GM21390 (cell line): ENCODE results near the gene TUBA1C.
"Not testable (repeated sequence)": the region's sequence is repeated elsewhere in the genome, so short reads cannot be mapped to it uniquely, and the experiment has no call there.

ENCODE experiments used
- ATAC-seq: cut with Tn5 transposase; IDR thresholded peaks from one replicate; pipeline ENCODE4 v1.9.1; 2021; ENCODE audit not compliant: unreplicated experiment

Gene TUBA1C

DNA sequence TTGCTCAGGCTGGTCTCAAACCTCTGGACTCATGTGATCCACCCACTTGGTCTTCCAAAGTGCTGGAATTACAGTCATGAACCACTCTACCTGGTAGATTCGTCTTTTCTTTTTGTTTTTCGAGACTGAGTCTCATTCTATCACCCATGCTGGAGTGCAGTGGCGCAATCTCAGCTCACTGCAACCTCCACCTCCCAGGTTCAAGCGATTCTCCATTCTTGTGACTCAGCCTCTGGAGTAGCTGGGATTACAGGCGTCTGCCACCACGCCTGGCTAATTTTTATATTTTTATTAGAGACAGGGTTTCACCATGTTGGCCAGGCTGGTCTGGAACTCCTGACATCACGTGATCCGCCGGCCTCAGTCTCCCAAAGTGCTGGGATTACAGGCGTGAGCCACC is 9.4 kb upstream of the TUBA1C start:
- not testable (repeated sequence) for ATAC-seq

DNA sequence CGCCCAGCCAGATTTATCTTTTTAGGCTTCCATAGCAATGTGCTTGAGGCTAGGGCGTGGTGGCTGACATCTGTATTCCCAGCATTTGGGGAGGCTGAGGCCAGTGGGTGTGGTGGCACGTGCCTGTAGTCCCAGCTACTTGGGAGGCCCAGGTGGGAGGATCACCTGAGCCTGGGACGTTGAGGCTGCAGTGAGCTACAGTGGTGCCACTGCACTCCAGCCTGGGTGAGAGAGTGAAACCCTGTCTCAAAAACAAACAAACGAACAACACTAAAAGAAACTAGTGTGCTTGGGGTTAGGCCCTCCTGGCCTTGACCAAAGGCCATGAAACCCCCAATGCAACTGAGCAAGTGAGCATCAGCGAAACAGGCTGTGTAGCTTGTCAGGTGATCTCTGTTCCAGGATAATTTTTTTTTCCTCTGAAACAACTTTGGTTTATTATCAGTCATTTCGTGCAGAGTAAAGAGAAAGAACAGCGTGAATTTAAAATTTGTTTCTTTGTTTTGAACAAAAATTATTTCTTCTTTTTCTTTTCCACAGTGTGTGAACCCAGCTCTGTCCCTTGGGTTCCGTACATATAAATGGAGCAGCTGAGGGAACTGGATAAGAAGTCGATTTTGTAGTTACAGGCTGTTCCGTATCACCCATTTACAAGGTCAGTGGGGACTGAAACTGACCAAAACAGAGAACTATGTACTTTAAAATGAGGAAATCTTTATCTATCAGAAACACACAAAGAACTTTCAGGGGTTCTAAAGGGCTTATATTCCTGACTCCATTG is 8.8 kb upstream of the TUBA1C start:
- ATAC-seq: no peak

DNA sequence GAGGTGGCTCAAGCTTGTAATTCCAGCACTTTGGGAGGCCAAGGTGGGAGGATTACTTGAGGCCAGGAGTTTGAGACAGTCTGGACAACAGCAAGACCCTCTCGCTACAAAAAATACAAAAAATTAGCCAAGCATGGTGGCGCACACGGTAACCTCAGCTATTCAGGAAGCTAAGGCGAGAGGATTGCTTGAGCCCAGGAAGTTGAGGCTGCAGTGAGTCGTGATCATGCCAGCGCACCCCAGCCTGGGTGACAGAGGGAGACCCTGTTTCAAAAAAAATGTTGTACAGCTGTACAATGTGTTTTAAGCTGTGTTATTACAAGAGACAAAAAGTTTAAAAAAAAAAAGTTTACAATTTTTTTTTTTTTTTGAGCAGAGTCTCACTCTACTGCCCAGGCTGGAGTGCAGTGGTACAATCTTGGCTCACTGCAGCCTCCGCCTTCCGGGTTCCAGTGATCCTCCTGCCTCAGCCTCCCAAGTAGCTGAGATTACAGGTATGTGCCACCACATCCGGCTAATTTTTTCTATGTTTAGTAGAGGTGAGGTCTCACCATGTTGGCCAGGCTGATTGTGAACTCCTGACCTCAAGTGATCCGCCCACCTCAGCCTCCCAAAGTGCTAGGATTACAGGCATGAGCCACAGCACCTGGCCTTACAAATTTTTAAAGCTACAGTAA is 7.2 kb upstream of the TUBA1C start:
- ATAC-seq: not testable (repeated sequence)

DNA sequence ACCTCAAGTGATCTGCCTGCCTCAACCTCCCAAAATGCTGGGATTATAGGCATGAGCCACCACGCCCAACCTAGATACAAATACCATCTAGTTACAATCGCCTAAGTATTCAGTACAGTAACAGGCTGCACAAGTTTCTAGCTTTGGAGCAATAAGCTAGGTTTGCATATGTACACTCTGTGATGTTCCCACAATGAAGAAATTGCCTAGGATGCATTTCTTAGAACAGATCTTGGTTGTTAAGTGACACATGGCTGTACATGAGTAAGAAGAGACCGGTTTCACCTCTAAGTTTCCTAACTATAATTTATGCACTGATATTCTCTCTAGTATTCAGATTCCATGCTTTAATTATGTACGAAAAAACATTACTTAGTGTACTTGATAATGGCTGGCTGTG is 5.4 kb upstream of the TUBA1C start:
- no peak for ATAC-seq

DNA sequence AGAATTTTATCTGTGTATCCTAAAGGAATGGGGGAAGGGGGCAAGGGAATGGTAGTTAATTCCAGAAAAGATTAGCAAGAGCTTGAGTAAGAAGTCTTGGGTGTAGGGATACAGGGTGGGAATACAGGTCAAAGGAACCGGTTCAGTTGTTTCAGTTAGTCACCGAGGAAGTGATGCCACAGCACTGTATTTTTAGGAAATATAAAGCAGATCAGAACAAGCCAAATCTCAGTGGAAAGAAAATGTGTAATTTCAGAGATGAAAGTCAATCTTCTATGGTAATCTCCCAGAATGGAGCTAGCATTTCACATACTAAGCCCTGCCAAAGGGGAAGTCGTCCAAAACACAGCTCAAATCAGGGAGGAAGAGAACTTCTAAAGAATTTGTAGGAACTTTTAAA is 4.7 kb upstream of the TUBA1C start:
- no peak for ATAC-seq

DNA sequence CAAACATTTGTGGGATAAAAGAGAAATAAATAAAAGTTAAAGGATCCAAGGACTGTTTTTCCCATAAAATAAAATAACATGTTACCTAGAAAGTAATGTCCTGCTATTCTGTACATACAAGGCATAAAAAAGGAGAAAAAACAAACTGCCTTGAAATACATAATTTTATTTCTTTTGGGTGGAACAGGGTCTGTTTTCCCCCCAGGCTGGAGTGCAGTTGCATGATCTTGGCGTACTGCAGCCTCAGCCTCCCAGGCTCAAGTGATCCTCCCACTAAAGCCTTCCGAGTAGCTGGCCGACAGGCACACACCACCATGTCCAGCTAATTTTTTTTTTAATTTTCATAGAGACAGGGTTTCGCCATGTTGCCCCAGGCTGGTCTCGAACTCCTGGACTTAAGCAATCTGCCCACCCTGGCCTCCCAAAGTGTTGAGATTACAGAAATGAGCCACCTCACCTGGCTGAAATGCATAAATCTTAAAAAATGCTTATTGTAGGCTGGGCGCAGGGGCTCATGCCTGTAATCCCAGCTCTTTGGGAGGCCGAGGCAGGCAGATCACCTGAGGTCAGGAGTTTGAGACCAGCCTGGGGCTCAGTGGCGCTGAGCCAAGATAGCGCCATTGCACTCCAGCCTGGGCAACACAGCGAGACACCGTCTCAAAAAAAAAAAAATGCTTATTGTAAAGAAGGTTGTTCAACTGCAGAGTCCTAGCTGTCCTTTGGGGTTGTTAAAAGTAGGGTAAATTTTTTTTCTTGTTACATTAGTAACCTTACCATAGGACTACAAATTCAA is 4.1 kb upstream of the TUBA1C start:
- ATAC-seq: no peak

DNA sequence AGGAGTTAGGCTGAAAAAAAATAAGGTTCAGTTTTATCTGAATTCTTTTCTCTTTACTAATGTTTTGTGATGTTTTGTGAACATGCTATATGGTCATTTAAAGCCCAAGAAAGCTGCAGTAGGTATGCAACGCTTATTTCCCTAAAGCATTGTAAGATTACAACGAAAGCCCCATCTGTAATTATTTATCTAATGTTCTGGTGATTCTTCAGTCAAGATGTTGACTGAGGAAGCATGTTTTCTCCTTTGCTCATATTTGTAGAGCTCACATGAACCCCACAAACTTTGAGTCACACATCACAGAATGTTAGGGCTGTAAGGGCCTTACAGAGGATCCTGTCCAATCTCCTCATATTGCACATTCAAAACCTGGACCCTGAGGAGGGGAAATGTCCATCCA is 3.2 kb upstream of the TUBA1C start:
- no peak for ATAC-seq

DNA sequence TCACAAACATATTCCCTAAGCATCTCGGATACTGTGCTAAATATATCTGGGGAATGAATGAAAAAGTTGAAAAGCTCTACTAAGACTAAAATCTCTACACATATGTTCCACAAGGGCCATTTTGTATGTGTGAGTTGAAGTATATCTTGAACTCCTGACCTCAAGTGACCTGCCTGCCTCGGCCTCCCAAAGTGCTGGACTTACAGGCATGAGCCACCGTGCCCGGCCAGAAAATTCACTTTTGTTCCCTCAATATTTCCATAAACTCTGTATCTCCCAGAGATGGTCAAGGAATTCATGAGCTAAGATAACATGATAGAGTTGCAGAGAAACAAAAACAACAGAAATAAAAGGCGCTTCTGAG is 1.5 kb upstream of the TUBA1C start:
- ATAC-seq: no peak

DNA sequence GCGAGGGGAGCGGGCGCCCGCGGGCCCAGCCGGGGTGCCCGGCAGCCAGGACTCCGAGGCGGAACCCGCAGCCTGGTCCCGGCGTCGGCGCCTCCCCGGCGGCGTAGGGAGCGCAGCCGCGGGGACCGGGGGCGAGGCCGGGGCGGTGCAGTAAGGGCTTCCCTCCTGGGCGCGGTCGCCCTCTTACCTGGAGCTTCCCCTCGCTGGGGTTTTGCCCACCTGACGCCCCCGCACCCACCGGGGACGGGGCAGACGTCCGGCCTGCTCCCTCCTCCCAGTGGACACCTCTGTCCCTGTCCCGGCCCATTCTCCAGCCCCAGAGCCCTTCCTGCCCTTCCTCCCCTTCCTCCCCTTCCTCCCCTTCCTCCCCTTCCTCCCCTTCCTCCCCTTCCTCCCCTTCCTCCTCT is 413 bp upstream of the TUBA1C start:
- ATAC-seq: peak; percentile 26

DNA sequence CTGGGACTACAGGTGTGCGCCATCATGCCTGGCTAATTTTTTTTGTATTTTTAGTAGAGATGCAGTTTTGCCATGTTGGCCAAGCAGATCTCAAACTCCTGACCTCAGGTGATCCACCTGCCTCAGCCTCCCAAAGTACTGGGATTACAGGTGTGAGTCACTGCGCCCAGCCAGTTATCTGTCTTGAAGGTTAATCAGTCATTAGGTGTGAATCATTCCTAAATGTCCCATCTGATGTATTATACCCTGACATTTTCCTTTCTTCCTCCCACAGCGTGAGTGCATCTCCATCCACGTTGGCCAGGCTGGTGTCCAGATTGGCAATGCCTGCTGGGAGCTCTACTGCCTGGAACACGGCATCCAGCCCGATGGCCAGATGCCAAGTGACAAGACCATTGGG is 4.3 kb downstream of the TUBA1C start:
- not testable (repeated sequence) for ATAC-seq

DNA sequence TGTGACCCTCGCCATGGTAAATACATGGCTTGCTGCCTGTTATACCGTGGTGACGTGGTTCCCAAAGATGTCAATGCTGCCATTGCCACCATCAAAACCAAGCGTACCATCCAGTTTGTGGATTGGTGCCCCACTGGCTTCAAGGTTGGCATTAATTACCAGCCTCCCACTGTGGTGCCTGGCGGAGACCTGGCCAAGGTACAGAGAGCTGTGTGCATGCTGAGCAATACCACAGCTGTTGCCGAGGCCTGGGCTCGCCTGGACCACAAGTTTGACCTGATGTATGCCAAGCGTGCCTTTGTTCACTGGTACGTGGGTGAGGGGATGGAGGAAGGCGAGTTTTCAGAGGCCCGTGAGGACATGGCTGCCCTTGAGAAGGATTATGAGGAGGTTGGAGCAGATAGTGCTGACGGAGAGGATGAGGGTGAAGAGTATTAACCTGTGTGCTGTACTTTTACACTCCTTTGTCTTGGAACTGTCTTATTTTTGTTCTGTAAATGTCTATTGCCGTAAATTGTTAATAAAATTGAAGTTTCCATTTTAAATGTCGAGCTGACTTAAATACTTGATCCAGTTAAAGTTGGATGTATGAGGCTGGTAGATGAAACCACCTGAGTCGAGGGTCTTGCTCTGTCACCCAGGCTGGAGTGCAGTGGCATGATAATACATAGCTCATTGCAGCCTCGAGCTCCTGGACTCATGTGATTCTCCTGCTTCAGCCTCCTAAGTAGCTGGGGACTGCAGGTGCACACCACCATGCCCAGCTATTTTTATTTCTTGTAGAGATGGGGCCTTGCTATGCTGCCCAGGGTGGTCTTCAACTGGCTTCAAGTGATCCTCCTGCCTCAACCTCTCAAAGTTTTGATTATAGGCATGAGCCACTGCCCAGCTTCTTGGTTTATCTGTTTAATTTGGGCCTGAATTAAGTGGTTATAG is 8.2 kb downstream of the TUBA1C start:
- no peak for ATAC-seq

DNA sequence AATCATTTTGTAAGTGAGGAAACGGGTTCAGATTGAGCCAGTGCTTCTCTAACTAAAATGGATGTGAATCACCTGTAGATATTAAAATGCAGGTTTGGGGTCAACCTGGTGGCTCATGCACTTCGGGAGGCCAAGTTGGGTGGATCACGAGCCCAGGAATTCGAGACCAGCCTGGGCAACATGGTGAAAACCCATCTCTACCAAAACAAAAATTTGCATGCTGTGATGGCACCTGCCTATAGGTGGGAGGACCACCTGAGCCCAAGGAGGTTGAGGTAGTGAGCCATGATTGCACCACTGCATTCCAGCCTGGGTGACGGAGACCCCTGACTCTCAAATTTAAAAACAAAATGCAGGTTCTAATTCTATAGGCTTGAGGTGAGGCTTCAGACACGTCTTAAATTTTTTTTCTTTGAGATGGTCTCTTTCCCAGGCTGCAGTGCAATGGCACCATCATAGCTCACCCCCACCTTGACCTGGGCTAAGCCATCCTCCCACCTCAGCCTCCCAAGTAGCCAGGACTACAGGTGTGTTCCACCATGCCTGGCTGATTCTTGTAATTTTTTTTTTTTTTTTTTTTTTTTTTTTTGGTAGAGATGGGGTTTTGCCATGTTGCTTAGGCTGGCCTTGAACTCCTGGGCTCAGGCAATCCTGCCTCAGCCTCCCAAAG is 9.0 kb downstream of the TUBA1C start:
- ATAC-seq: no peak

DNA sequence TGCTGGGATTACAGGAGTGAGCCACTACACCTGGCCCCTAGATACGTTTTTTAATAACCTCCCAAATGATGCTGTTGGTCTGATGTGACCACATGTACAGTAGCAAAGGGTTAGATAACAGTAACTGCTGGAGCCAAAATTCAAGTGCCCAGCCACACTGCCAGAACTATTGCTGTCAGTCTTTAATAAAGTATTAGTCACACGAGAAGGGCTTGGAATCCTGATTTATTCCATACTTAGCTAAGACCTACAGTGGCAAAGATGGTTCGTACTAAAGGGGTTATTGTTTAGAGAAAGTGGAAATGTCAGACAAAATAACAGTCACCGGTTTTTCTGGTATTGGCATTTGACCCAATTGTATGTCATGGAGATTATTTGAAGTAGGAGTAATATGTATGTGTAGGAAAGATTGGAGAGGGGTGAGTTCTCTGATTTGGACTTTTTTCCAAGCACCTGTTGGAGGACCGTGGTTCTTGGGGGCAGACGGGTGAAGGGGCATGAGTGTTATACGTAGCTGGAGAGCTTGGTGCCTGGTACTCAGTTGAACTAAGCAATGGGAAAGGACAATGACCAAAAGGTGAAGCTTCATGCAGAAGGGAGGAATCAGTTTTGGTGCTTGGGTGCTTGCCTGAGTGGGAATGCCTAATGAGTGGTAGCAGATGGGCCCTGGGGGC is 9.7 kb downstream of the TUBA1C start:
- ATAC-seq: no peak

DNA sequence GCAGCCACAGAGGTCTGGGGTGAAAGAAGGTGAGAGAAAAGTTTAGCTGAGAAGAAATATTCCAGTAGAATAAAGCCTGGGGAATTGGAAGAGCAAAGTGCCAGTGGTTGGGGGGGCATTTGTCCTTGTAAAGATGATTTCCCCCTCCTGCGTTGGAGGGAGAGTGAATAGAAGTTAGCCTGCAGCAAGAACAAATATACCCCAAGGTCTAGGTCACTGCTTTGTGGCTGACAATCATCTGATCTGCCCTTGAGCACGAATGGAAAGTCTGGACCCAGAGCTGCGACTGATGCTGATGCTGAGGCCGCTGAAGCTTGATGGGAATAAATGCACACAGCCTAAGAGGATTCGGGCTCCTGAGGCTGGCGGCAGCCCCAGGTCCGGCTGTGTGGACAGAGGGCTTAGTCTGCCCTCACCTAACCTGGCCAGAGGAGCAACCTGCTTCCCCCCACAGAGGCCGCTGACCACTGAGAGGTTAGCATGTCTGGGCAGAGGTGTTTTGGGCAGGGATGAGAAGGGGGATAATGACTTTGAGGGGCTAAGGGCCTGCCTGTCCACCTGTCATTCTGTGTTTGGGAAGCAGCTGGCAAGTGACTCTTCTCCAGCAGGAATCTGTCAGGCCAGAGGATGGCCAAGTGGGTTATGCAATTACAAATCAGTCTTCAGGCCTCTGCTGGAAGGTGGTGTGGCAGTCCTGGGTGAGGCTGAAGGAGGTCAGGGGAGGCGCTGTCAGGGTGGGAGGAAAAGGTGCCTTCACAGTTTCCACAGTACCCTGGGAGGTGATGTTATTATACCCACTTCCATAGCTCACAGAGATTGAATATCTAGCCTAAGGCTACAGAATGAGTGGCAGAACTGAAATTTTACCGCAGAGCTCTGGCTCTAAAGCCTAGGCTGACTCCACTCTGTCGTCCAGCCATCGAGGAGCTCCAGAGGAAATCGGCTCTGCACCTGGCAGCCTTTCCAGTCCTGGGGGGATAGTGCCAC is 11.7 kb downstream of the TUBA1C start:
- no peak for ATAC-seq

DNA sequence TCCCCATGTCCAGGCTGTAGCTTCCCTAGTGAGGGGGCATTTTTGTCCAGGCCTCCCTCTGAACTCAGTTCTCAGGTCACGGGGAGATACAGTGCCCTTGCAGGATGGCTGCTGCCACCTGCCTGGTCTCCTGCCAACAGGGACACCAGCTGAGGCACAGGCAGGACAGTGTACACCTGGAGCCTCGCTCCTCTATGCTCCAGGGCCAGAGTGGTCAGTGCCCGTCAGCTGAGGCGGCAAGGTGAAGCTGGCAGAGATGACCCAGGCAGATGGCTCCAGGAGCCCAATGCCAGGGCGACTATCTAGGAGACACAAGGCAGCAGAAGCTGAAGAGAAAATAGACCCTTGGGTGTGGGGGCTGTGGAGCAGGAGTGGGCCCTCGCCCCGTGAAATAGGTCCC is 12.6 kb downstream of the TUBA1C start:
- no peak for ATAC-seq

DNA sequence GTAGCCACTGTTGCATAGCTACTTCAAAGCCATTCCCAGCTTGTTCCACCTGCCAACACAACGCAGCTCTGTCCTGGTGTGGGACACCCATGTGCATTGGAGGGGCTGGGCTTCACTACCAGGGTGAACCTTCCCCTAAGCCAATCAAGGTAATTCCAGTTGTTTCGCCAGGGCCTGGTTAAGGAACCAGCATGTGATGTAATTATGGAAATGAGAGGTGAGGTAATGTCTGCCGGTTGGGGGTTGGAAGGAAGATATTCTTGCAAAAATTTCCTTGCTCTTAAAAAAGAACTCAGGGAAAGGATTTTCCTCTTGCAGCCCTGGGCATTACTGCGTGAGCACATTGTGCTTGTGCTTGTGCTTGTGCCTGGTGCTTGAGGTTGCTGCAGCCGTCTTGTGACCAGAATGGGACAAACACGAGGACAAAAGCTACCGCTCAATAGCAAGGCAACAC is 14.9 kb downstream of the TUBA1C start:
- ATAC-seq: no peak

DNA sequence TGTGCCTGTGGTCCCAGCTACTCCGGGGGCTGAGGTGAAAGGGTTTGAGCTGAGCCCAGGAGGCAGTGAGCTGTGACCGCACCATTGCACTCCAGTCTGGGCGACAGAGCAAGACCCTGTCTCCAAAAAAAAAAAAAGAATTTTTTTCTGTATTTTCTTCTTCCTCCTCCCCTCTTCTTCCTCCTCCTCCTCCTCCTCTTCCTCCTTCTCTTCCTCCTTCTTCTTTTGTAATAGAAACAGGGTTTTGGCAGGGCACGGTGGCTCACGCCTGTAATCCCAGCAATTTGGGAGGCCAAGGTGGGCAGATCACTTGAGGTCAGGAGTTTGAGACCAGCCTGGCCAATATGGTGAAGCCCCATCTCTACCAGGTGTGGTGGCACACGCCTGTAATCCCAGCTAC is 15.7 kb downstream of the TUBA1C start:
- not testable (repeated sequence) for ATAC-seq

DNA sequence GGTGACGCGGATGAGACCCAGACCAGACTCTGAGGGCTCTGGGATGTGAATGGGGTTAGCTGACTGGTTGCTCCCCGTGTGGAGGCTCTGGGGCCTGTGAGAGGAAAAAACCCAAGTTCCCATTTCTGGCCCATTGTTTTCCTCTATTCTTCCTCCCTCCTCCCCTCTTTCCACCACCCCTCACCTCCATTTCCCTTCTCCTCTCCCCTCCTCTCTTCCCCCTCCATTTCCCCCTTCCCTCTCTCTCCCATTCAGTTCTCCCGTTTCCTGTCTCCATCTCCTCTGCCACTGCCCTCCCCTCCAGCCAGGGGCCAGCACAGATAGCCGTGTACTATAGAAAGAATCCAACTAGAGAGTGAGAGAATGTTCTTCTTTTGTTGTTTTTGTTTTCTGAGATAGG is 17.4 kb downstream of the TUBA1C start:
- no peak for ATAC-seq
